Heart left ventricle (tissue), 13 donors: ENCODE measurements around the gene OPRD1.

Source experiments
- CTCF ChIP-seq, 12 donors: fragments of 200-600 bp; sonication (generic) in 4 of 12; IDR thresholded peaks; one replicate each; pipeline versions ENCODE4 v1.5.0 to v1.8.0; 2018 to 2022; ENCODE audit warnings: antibody characterized with exemption in 12 of 12, mild to moderate bottlenecking in 5 of 12
- POLR2A ChIP-seq, 2 donors: fragments of 450-650 bp; IDR thresholded peaks; one replicate each; pipeline ENCODE4 v1.6.1; 2017; ENCODE audit warnings: antibody characterized with exemption in 2 of 2, mild to moderate bottlenecking in 2 of 2, moderate library complexity in 2 of 2
- donor health status: ischemic (EF 13 %, LVEDD 7.1; RV severe dilation, severe dysfunction).
- donor health status: DM: no; HTN: yes; CAD: no.
- donor health status: DM: no; HTN: no; CAD: no.
- donor health status: ischemic (EF 25% LVEDD 6.9; RV normal size, moderate dysfunction).
- donor health status: ischemic (EF 25% LVEDD 5.7; RV mildly dilated, moderate dysfunction).
- donor health status: ischemic (EF 35%, LVEDD 5.7; RV mildly dilated, moderate dysfunction).
- donor health status: nonischemic (EF 11% LVEDD 7.7; RV severe dilation, severe dysfunction).
- donor health status: DM: yes; HTN: yes; CAD: no.
- donor health status: PGD.
- donor health status: ischemic (EF 29% LVEDD 5.4; RV normal size, mild dysfunction).
- donor health status: nonischemic (EF 23%, LVEDD 6.1; RV moderate dilation, normal function).

DNA sequence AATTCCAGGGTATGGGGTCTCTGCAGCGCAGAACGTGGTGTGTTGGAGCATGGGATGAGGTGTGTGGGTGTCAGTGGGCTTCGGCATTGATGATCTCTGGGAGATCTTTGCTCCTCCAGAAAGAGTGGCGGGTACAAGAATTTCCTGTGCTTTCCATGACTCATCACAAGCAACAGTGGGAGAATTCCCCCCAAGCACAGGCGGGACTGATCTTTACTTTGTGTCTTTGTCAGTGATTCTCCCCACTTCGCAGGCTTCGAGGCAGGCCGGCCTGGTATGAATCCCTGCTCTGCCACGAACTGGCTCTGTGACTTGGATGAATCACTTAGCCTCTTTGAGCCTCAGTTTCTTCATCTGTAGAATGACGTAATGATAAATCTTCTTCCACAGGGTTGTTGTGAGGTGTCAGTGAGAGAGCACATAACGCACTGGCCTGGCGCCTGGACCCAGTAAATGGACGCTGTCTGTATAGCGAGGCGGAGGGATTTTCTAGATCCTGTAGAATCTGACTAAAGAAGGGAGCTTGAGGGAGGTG, 2.0 kb downstream of the OPRD1 start:
- TF ChIP-seq POLR2A (IDR thresholded peaks at IDR 0.05) (no peak), CTCF (IDR thresholded peaks at IDR 0.05) (no peak)
